ENCODE measurements around the gene DMD. TPM values are rescaled to one million over a fixed set of nuclear protein-coding genes. Genes with fewer than 3 reads are reported as not detected.

DMD gene
- total and polyA plus RNA-seq, 2 of the 8 experiments (the other 6 are each of a cell fraction or from before 2014, with no cell fraction given): 4.8 to 7.4 TPM

- Histone ChIP-seq H3K36me3 (ENCODE audit: control insufficient read depth in 2 of 4, insufficient read depth in 4 of 4, low read length in 3 of 4) (no peaks in the 10 kb centered on the region), H2BK15ac (ENCODE audit: low read length) (no peak overlapping the region), H2BK120ac (replicated peaks; ENCODE audit: low read depth, low read length) (no peak overlapping the region), H2BK5ac (ENCODE audit: low read depth, low read length) (no peak overlapping the region), H3K27me3 (replicated peaks in 1 of 4; ENCODE audit: control insufficient read depth in 3 of 4, extremely low read depth in 1 of 4, insufficient read depth in 3 of 4, low read length in 3 of 4) (no peaks in the 10 kb centered on the region), H3K56ac (replicated peaks; ENCODE audit: insufficient read length, low read depth, low read length) (no peak overlapping the region), H3K4me1 (replicated peaks in 1 of 4; ENCODE audit: control insufficient read depth in 3 of 4, insufficient read depth in 4 of 4, low read length in 3 of 4) (no peaks in the 10 kb centered on the region), H3K23me2 (ENCODE audit: low read depth, low read length) (no peaks in the 10 kb centered on the region), H3K4me2 (ENCODE audit: insufficient read depth in 1 of 2, low read depth in 2 of 2, low read length in 2 of 2) (no peak overlapping the region), H2BK20ac (ENCODE audit: low read length) (no peak overlapping the region), H3K79me1 (ENCODE audit: low read depth, low read length) (no peaks in the 10 kb centered on the region), H2BK12ac (ENCODE audit: low read depth, low read length) (no peak overlapping the region), H3K23ac (ENCODE audit: insufficient read length) (no peak overlapping the region), H3K9ac (replicated peaks in 1 of 4; ENCODE audit: extremely low read depth in 1 of 4, low read depth in 3 of 4, low read length in 3 of 4) (no peak overlapping the region), H3K14ac (ENCODE audit: insufficient read length) (no peak overlapping the region), H3K79me2 (ENCODE audit: control insufficient read depth in 1 of 2, insufficient read depth in 2 of 2, low read length in 2 of 2) (no peaks in the 10 kb centered on the region), H3K27ac (ENCODE audit: low read depth, low read length) (no peak overlapping the region), H2AK5ac (ENCODE audit: low read depth, low read length) (no peak overlapping the region), H3K4me3 (ENCODE audit: extremely low read depth in 1 of 4, insufficient read depth in 2 of 4, low read depth in 3 of 4, low read length in 4 of 4) (no peak overlapping the region), H2AFZ (ENCODE audit: low read length) (no peak overlapping the region), H3K9me3 (ENCODE audit: insufficient read depth in 2 of 2, low read depth in 1 of 2, low read length in 1 of 2) (no peaks in the 10 kb centered on the region), H4K91ac (replicated peaks; ENCODE audit: insufficient read length, low read length) (no peak overlapping the region), H3K18ac (ENCODE audit: extremely low read depth, low read length) (no peak overlapping the region), H4K20me1 (replicated peaks in 1 of 2; ENCODE audit: control insufficient read depth in 1 of 2, insufficient read depth in 2 of 2, low read length in 2 of 2) (no peaks in the 10 kb centered on the region), H4K5ac (ENCODE audit: insufficient read length, low read depth, low read length) (no peak overlapping the region), H3K4ac (replicated peaks; ENCODE audit: insufficient read length, low read depth, low read length) (no peak overlapping the region), H4K8ac (ENCODE audit: extremely low read depth, insufficient read depth, low read length) (no peak overlapping the region)
- ChIA-PET CTCF (ENCODE audit: partially characterized antibody) (interaction anchor here (0.7 to 1.6 kb wide), 2 partner anchors 9 to 45 kb away, joined by 5 to 7 read pairs; no protein-coding TSS in a partner anchor), POLR2A (ENCODE audit: partially characterized antibody) (no interaction called here)
- WGBS, 2 experiments (ENCODE audit: extremely low coverage in 1 of 2, insufficient coverage in 1 of 2, insufficient read length in 1 of 2, insufficient replicate concordance in 2 of 2, low coverage in 1 of 2, low lambda C conversion rate in 2 of 2, missing lambda C conversion rate in 1 of 2): 83% methylated on average over 3 of the region's 6 CpGs; no CpG with 5 or more reads in 1 of the 2 experiments
- no peak for TF ChIP-seq TEAD4 (IDR thresholded peaks at IDR 0.05; ENCODE audit: low read depth, low read length)
- TF ChIP-seq SAP30 (IDR thresholded peaks at IDR 0.05; ENCODE audit: insufficient read depth, insufficient replicate concordance, low read length): no peak
- no peak for TF ChIP-seq RXRA (IDR thresholded peaks at IDR 0.05; ENCODE audit: insufficient read depth, low read depth, low read length)
- TF ChIP-seq RAD21 (IDR thresholded peaks at IDR 0.05 in 1 of 2, conservative IDR thresholded peaks at IDR 0.05 in 1 of 2; ENCODE audit: low read depth in 2 of 2, low read length in 2 of 2): no peak
- TF ChIP-seq TAF1 (IDR thresholded peaks at IDR 0.05; ENCODE audit: low read depth, low read length): no peak
- no peak for TF ChIP-seq SIN3A (conservative IDR thresholded peaks at IDR 0.05 in 1 of 2, IDR thresholded peaks at IDR 0.05 in 1 of 2; ENCODE audit: low read depth in 1 of 2, low read length in 2 of 2)
- TF ChIP-seq YY1 (IDR thresholded peaks at IDR 0.05; ENCODE audit: low read depth, low read length): no peak
- TF ChIP-seq BACH1 (IDR thresholded peaks at IDR 0.05; ENCODE audit: low read length): no peak
- TF ChIP-seq JUND (IDR thresholded peaks at IDR 0.05; ENCODE audit: low read length): no peak
- no peak for TF ChIP-seq CEBPB (IDR thresholded peaks at IDR 0.05; ENCODE audit: low read depth, low read length)
- TF ChIP-seq GTF2F1 (IDR thresholded peaks at IDR 0.05; ENCODE audit: borderline replicate concordance, low read depth, low read length): no peak
- no peak for TF ChIP-seq KDM1A (IDR thresholded peaks at IDR 0.05; ENCODE audit: borderline replicate concordance, low read length)
- TF ChIP-seq CHD2 (IDR thresholded peaks at IDR 0.05; ENCODE audit: low read length): no peak
- FAIRE-seq (no peak), DNase-seq (ENCODE audit: low read depth in 1 of 2, low spot score in 2 of 2) (no peak)
These were observed 1988.4 kb downstream of the DMD start for GRCh38 chrX:31222946-31223345.

All from H1 (cell line).